AG04449 (cell line): ENCODE data around the gene PRKAR1B.

Experiments used
- CTCF ChIA-PET: fragments of 350-600 bp; formaldehyde crosslinking; extraction: SDS; loops from one replicate; lab custom pipeline; 2021; ENCODE audit warnings: antibody characterized with exemption; lab: Yijun Ruan, JAX
- POLR2A ChIA-PET: fragments of 400-600, 350-600 bp; formaldehyde crosslinking; extraction: SDS; loops from one replicate; lab custom pipeline; 2020; ENCODE audit warnings: antibody characterized with exemption, inconsistent platforms; lab: Yijun Ruan, JAX
- DNase-seq: peaks from one replicate; pipeline ENCODE4 v3.0.0-alpha.2; 2010; ENCODE audit warnings: low read depth, low spot score
- H3K4me3 ChIP-seq: 2 replicates; pipeline ENCODE4 v1.5.1; 2011; ENCODE audit warnings: low read depth, mild to moderate bottlenecking, control low read depth, low read length
- CTCF ChIP-seq: IDR thresholded peaks from one replicate; pipeline ENCODE4 v1.5.1; 2011; ENCODE audit warnings: mild to moderate bottlenecking, moderate library complexity, low read length, control low read depth, inconsistent platforms; ENCODE audit not compliant: insufficient read depth; ENCODE audit errors: missing control alignments

PRKAR1B gene

GRCh38 chr7:627661-628401, 99.2 kb downstream of the PRKAR1B start:
- no peak for DNase-seq
- CTCF ChIA-PET: no interaction called here
- no peak overlapping the region for H3K4me3 ChIP-seq
- POLR2A ChIA-PET: no interaction called here
- no peak for TF ChIP-seq CTCF

- no peak for TF ChIP-seq CTCF
- CTCF ChIA-PET: interaction anchor here (0.7 to 0.9 kb wide), 2 partner anchors 10 to 11 kb away, joined by 3 read pairs; no protein-coding TSS in a partner anchor
- POLR2A ChIA-PET: no interaction called here
- H3K4me3 ChIP-seq: no peak overlapping the region
- no peak for DNase-seq
Measured at GRCh38 chr7:625376-625971, 101.6 kb downstream of the PRKAR1B start.

GRCh38 chr7:623464-623863, 103.6 kb downstream of the PRKAR1B start:
- ChIA-PET CTCF (no interaction called here), POLR2A (no interaction called here)
- TF ChIP-seq CTCF: no peak
- DNase-seq: no peak
- H3K4me3 ChIP-seq: no peak overlapping the region

GRCh38 chr7:621572-622285, 105.4 kb downstream of the PRKAR1B start:
- H3K4me3 ChIP-seq: no peak overlapping the region
- CTCF ChIA-PET: no interaction called here
- TF ChIP-seq CTCF: no peak
- no peak for DNase-seq
- POLR2A ChIA-PET: no interaction called here

- TF ChIP-seq CTCF: no peak
- ChIA-PET CTCF (interaction anchor here (1.5 kb wide), 1 partner anchor 298 kb away, joined by 3 read pairs; no protein-coding TSS in a partner anchor), POLR2A (no interaction called here)
- no peak for DNase-seq
- no peak overlapping the region for H3K4me3 ChIP-seq
Measured at GRCh38 chr7:620885-621284, 106.2 kb downstream of the PRKAR1B start.

GRCh38 chr7:620056-620455, 107.0 kb downstream of the PRKAR1B start:
- no peak for TF ChIP-seq CTCF
- POLR2A ChIA-PET: interaction anchor here (1.0 kb wide), 1 partner anchor 100 kb away, joined by 3 read pairs; the partner anchor contains the start of gene PDGFA
- CTCF ChIA-PET: interaction anchor here (0.7 to 1.5 kb wide), 2 partner anchors 43 to 297 kb away, joined by 3 to 4 read pairs; no protein-coding TSS in a partner anchor
- DNase-seq: no peak
- H3K4me3 ChIP-seq: no peak overlapping the region
